Fibroblast of mammary gland (primary cell): ENCODE data around the gene ALOXE3.

ENCODE experiments used
- DNase-seq: peaks from one replicate; pipeline ENCODE4 v3.0.0-alpha.2; 2010; ENCODE audit warnings: low read depth
- H3K4me3 ChIP-seq: 2 replicates; pipeline ENCODE4 v1.5.1; 2011; ENCODE audit warnings: low read depth, mild to moderate bottlenecking, low read length, moderate library complexity; ENCODE audit not compliant: control insufficient read depth
- TF ChIP-seq, protein P1 (sequence below): conservative IDR thresholded peaks from 2 replicates; pipeline ENCODE4 v1.5.1; 2011; ENCODE audit warnings: low read depth, low read length, inconsistent platforms; ENCODE audit not compliant: control insufficient read depth, insufficient read depth

Gene ALOXE3

GRCh38 chr17:8119581-8120519 is 1.5 kb upstream of the ALOXE3 start:
- peak; percentile 94 for DNase-seq
- peak overlapping the region; percentile 70 for H3K4me3 ChIP-seq
- TF ChIP-seq, protein P1, sequence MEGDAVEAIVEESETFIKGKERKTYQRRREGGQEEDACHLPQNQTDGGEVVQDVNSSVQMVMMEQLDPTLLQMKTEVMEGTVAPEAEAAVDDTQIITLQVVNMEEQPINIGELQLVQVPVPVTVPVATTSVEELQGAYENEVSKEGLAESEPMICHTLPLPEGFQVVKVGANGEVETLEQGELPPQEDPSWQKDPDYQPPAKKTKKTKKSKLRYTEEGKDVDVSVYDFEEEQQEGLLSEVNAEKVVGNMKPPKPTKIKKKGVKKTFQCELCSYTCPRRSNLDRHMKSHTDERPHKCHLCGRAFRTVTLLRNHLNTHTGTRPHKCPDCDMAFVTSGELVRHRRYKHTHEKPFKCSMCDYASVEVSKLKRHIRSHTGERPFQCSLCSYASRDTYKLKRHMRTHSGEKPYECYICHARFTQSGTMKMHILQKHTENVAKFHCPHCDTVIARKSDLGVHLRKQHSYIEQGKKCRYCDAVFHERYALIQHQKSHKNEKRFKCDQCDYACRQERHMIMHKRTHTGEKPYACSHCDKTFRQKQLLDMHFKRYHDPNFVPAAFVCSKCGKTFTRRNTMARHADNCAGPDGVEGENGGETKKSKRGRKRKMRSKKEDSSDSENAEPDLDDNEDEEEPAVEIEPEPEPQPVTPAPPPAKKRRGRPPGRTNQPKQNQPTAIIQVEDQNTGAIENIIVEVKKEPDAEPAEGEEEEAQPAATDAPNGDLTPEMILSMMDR, result no peak

DNA sequence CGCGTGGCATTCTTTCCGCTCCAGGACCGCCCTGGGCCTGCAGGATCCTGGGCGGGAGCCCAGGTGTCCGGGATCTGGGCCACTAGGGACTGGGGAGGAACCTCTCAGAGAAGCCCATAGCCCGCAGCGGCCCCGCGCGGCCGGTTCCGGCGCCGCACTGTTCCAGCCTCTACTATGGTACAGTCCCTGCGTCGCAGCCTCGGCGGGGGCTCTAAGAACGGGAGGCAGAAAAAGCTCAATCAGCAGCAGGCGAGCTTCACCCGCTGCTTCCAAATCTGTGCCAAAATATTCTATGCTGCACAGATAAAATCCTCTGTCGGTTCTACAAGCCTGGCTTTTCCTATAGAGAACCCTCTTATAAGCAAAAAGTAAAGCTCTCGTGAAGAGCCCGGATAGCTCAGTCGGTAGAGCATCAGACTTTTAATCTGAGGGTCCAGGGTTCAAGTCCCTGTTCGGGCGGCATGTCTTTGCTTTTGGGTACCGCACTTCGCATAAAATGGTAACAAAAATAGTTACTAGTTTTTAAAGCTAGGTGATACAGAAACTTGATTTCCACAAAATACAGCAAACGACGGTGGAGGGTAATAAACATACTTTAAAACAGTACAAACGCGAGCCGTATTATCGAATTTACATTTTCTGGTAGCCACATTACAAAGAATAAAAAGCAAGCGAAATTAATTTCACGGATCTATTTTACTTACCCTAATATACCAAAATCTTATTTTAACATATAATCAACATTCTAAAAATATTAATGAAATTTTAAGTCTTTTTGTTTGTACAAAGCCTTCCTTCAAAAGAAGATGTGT is 661 bp upstream of the ALOXE3 start:
- TF ChIP-seq, protein P1, result peak; percentile 75
- peak; percentile 77 for DNase-seq

GRCh38 chr17:8117367-8117979 is 841 bp downstream of the ALOXE3 start:
- H3K4me3 ChIP-seq, result peak overlapping the region; percentile 70
- DNase-seq, result no peak
- TF ChIP-seq, protein P1, result no peak

More for the DNA sequence above, 661 bp upstream of the ALOXE3 start:
- peak overlapping the region; percentile 70 for H3K4me3 ChIP-seq

- TF ChIP-seq, protein P1, result no peak
- H3K4me3 ChIP-seq, result no peak overlapping the region
- no peak for DNase-seq
These were observed 1.5 kb downstream of the ALOXE3 start for GRCh38 chr17:8116776-8117175.

DNA sequence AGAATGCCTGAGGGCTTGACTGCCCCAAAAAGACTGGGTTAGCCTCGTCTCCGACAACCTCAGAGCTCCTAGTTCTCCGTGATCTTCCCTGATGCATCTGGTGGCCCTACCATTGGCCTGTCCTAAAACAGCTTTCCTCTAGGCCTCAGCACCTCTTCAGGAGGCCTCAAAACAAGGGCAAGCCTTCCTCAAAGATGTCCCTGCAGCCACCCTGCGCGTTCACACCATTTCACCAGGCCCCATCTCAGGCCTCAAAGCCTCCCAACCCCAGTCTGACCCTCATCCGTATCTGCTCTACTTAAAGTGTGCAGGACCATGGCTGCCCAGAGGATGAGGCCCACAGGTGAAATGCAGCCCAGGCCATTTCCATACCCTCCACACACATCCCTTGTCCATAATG is 7.4 kb downstream of the ALOXE3 start:
- no peak overlapping the region for H3K4me3 ChIP-seq
- TF ChIP-seq, protein P1, result no peak
- DNase-seq, result no peak

DNA sequence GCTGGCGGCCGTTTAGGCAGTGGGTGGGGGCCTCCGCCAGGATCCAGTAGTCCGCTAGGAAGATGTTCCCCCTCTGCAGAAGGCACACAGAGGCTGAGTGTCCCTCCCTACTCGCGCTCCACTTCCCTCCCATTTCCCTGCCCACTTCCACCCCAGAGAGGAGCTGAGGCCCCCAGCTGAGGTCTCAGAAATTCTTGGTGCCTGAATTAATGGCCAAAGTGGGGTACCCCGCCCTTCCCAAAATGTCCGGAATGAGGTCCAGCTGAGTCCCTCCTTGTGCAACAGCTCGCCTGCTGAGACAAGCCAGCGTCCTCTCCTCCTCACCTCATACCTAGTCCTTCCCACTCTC is 7.9 kb downstream of the ALOXE3 start:
- DNase-seq, result no peak
- H3K4me3 ChIP-seq, result no peak overlapping the region
- TF ChIP-seq, protein P1, result no peak
